NCI-H524 treated with DMSO at 0.1 percent for 48 hours (cell line): ENCODE data around the gene SMARCA1.

ENCODE experiments used
- DNase-seq: peaks from one replicate; lab custom pipeline; 2025; lab: John Stamatoyannopoulos, UW

Gene SMARCA1

DNA sequence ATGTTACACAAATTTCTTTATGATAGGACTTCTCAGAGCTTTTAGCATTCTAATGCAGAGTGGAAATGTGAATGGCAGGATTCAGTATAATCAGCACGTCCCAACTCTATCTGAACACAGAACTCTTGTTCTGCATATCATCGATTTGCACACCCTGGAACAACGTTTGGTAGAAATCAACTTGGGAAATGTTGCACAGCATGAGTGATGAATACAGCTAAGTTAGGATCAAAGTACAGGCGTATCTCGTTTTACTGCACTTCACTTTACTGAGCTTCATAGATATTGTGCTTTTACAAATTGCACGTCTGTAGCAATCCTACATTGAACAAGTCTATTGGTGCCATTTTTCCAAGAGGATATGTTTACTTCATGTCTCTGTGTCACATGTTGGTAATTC is 70.8 kb downstream of the SMARCA1 start:
- no peak for DNase-seq

DNA sequence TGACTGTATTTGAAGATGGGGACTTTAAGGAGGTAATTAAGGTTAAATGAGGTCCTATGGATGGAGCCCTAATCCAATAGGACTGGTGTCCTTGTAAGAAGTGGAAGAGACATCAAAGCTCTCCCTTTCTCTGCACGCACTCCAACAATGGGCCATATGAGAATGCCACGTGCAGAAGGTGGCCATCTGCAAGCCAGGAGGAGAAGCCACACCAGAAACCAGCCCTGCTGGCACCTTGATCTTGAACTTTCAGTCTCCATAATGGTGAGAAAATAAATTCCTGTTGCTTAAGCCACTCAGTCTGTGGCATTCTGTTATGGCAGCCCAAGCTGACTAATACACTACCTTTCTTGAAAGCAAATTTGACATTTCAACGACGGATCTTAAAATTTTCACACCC is 73.2 kb downstream of the SMARCA1 start:
- no peak for DNase-seq

DNA sequence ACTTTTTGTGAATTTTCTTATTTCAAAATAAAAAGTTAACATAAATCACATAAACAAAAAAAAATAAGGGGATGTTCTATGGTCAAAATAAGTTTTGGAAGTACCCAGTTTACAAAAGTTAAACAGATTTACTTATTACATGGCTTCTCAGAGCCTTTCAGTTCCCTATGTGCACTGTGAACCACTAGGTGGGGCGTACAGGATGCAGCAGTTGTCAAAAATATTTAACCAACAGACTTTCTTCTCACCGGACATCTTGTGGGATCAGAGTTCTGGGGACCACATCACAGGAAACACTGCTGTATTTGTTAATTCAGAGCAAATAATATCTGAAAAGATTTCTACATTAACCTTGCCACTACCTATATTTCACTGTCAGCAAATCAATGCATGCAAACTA is 74.1 kb downstream of the SMARCA1 start:
- no peak for DNase-seq

DNA sequence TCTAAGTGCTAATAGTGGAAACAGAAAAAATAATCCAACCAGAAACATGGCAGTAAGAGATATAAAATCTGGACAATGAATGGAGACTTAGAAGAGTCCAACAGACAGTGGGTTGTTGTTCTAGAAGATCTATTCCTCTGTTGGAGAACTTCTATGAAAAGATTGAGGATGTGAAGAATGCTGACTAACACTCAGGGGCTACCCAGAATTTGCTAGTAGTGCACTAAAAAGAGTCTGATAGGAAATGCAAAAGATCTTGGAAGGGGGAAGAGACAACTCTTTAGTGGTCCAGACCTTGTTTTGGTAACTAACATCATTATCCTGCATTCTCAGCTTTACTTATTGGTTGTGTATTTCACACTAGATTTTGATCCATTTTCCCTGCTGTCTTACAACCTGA is 77.9 kb downstream of the SMARCA1 start:
- DNase-seq: no peak

DNA sequence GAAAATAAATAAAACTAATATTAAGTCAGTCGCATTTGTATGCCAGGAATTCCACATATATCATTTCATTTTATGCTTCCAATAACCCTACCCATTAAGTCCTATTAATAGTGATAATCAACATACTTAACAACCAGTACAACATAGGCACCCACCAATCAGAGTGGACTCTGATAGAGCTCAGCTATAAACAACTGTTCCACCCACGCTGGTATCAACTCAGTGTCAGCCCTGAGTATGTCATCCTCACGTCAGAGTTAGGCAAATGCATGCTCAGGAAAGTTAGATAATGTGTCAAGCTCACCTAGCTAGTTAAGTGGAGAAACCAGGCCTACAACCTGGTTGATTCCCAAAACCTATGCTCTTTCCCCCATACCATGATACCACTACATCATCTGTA is 89.3 kb downstream of the SMARCA1 start:
- no peak for DNase-seq

DNA sequence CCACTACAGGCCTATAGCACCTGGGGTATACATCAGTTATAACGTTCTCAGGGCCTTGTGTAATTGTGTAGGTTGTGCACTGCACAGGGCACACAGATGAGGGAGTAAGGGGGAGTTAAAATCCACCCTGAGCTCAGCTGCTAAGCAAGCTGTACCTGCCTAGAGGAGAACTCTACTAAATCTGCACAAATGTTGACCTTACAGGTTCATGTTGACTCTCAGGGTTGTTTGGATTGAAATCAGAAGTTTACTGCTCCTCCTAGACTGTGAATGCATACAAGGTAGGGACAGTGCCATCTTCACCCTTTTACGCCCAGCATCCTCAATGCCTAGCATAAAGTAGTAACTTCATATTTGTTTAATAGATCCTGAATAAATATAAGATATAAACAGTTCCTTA is 89.8 kb downstream of the SMARCA1 start:
- no peak for DNase-seq

DNA sequence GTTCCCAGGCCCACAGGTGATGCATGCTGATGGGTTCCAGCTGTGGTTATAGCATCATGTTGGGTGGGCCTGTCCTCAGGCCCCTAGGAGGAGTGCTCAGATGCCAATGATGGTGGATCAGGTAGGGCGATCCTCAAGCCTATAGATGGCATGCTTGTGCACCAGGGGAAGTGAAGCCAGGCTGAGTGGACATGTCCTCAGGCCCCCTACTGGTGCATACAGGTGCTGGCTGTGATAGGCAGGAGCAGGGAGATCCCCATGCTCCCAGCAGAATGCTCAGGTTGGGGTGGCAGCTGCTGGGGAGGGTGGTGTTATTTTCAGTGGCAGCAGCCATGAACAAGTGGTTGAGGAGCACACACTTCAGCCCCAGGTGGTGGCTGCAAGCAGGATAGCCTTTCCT is 96.0 kb downstream of the SMARCA1 start:
- DNase-seq: no peak

DNA sequence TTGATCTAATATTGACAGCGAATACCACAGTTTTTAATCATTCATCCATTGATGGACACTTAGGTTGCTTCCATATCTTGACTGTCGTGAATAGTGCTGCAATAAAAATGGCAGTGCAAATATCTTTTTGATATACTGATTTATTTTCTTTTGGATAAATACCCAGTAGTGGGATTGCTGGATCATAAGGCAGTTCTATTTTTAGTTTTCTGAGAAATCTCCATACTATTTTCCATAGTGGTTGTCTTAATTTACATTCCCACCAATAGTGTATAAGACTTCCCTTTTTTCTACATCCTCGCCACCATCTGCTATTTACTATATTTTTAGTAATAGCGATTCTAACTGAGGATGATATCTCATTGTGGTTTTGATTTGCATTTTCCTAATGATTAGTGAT is 100.1 kb downstream of the SMARCA1 start:
- DNase-seq: no peak

DNA sequence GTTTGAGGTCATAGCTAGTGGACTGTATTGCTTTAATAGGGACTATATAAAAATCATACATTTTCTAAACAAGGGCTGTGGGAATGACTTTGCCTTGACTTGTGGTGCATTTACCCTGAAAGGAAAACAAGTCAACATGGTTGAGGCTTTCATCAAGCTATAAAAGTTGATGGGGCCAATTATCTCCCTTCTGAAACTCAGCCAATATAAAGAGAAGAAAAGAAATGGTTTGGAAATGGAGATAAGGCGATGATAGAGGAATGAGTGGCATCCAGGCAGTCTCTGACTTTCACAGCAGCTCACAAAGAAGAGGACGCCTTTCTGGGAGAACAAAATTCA is 118.7 kb downstream of the SMARCA1 start:
- no peak for DNase-seq

DNA sequence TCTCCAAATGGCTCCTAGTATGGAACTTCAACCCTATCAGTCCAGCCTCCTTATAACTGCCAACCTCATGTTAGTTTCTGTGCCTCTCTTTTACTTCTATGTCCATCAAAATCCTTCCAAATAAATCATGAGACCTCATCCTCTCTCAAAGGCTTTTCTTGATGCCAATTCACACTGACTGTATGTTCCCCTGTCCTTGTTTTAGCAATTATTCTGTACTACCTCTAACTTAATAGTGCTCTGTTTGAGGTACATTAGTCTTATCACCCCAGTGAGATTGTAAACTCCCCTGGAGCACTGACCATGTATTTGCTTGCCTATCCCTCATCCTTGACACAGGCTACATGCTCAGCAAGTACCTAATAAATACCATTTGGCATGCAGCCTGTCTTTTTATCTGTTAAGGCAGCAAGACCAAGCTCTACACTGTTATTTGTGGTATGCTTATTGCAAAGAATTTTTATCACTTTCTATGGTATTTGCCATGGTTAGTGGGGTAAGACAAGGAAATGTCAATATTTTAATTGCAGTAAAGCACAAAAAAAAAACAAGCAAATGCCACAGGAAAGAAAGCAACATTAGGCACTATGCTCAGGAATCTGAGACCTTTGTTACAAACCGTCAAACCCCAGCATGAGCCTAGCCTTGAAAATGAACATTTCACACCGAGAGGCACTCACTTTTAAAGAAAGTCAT is 119.2 kb downstream of the SMARCA1 start:
- no peak for DNase-seq
